ENCODE measurements around the gene USP9X.

DNA sequence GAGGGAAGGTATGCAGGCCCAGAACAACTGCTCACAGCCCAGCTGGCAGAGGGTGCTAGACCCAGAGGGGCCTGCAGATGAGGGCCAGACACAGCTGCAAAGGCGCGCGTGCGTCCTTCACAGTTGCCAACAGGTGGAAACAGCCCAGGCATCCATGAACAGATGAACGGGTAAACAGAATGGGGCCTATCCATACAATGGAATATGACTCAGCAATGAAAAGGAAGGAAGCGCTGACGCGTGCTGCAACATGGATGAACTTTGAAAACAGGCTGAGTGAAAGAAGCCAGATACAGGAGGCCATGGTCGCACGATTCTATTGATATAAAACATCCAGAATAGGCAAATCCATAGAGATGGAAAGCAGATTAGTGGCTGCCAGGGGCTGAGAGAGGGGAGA, 165.6 kb downstream of the USP9X start:
- TF ChIP-seq, protein P1, sequence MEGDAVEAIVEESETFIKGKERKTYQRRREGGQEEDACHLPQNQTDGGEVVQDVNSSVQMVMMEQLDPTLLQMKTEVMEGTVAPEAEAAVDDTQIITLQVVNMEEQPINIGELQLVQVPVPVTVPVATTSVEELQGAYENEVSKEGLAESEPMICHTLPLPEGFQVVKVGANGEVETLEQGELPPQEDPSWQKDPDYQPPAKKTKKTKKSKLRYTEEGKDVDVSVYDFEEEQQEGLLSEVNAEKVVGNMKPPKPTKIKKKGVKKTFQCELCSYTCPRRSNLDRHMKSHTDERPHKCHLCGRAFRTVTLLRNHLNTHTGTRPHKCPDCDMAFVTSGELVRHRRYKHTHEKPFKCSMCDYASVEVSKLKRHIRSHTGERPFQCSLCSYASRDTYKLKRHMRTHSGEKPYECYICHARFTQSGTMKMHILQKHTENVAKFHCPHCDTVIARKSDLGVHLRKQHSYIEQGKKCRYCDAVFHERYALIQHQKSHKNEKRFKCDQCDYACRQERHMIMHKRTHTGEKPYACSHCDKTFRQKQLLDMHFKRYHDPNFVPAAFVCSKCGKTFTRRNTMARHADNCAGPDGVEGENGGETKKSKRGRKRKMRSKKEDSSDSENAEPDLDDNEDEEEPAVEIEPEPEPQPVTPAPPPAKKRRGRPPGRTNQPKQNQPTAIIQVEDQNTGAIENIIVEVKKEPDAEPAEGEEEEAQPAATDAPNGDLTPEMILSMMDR (IDR thresholded peaks at IDR 0.05), result no peak
- TF ChIP-seq ZFX (IDR thresholded peaks at IDR 0.05; ENCODE audit: borderline replicate concordance), result no peak

All from 22Rv1 (cell line).